NT2/D1 (cell line): ENCODE data around the gene WDR5.

Source experiments
- DNase-seq: peaks from one replicate; pipeline ENCODE4 v3.0.0-alpha.2; 2011; ENCODE audit warnings: low read depth, low spot score
- H3K27me3 ChIP-seq: 2 replicates; pipeline ENCODE4 v1.6.0; 2011; ENCODE audit warnings: mild to moderate bottlenecking; ENCODE audit not compliant: insufficient read length, insufficient read depth
- H3K36me3 ChIP-seq: 2 replicates; pipeline ENCODE4 v1.6.1; 2011; ENCODE audit warnings: mild to moderate bottlenecking, low read length, mixed read lengths; ENCODE audit not compliant: insufficient read depth, insufficient read length
- H3K4me1 ChIP-seq: 2 replicates; pipeline ENCODE4 v1.5.1; 2011; ENCODE audit not compliant: insufficient read depth, insufficient read length
- H3K4me3 ChIP-seq: 2 replicates; pipeline ENCODE4 v1.5.1; 2011; ENCODE audit warnings: low read depth; ENCODE audit not compliant: insufficient read length
- H3K9ac ChIP-seq: 2 replicates; pipeline ENCODE4 v1.6.0; 2011; ENCODE audit warnings: low read depth; ENCODE audit not compliant: insufficient read length
- H3K9me3 ChIP-seq: 2 replicates; pipeline ENCODE4 v1.5.1; 2011; ENCODE audit warnings: mild to moderate bottlenecking, low read length; ENCODE audit not compliant: insufficient read depth
- SUZ12 ChIP-seq: IDR thresholded peaks from 2 replicates; pipeline ENCODE4 v1.6.1; 2011; ENCODE audit not compliant: insufficient read length, insufficient read depth; ENCODE audit errors: extremely low read depth
- YY1 ChIP-seq: IDR thresholded peaks from 2 replicates; pipeline ENCODE4 v1.6.1; 2011; ENCODE audit not compliant: insufficient read length, insufficient read depth
- ZNF274 ChIP-seq: IDR thresholded peaks from 2 replicates; pipeline ENCODE4 v1.6.1; 2011; ENCODE audit warnings: mild to moderate bottlenecking, low read depth, low read length

The WDR5 gene

DNA sequence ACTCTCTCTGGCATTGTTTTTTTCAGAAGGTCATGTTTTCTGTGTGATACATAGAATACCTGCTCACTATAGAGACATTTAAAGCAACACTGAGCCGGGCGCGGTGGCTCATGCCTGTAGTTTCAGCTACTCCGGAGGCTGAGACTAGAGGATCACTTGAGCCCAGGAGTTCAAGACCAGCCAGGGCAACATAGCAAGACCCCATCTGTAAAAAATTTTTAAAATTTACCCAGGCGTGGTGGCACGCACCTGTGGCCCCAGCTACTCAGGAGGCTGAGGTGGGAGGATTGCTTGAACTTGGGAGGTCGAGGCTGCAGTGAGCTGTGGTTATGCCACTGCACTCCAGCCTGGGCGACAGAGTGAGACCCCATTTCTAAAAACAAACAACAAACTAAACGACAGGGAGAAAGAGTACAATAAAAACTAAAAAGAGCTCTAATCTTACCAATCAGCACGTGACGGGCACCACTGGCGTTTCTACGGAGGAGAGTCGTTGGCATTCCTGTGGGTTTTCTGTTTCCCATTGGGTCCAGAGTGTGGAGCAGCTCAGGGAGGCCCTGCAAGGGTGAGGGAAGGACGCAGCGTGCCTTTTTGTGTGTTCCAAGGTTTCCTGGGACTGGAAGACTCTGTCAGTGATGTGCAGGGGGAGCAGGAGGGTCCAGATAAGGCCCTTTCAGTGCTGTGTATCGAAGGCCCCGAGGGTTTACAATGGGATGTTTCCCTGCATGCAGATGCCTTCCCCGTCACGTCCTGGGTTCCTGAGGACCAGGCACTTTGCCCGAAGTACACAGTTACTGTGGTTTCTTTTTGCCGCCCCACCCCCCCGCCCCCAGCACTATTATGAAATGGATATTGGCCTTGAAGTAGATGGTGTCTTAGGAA, 35.7 kb downstream of the WDR5 start:
- no peak for TF ChIP-seq YY1
- TF ChIP-seq SUZ12: no peak
- no peak for TF ChIP-seq ZNF274
- H3K4me1 ChIP-seq: peaks cover 26% of the 10 kb centered on the region
- no peak for DNase-seq

DNA sequence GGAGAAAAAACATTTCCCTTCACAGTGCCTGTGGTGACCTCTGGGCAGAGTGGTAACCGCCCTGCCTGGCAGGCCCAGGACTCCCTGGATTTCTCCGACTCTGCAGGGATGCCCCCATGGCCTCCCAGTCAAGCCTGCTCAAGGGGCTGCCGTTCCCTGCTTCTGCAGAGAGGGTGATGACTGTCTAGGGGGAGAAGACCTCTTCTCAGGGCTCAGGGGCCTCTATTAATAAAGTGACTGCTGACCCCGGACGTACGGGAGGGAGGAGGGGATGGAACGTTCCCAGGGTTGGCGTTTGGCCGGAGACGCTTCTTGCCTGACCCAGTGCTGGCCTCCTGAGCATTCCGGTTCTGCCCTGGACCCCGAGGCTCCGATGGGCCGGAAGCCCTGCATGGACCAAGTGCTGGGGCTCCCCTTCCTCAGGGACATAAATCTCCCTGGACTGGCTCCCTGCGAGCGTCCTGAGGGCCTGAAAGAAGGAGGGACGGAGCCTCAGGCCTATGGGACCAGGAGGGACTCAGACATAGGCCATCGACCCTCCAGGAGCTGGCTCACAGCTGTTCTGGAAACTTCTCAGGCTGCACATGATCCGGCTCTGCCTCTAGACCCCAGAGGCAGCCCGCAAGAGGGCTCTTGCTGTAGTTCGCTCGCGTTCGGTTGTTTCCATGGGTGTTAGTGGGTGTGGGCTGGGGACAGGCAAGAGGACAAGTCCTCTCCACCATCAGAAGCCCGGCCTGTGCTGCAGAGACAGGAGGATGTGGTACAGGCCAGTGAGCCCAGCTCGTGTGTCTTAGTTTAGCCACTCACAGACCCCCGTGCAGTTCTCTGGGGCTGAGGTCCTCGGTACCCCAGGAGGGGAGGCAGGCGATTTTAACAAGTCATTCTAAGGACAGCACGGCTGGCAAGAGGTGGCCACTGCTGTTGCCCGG, 36.6 kb downstream of the WDR5 start:
- Histone ChIP-seq H3K4me1 (peaks cover 27% of the 10 kb centered on the region), H3K9me3 (peaks cover 13% of the 10 kb centered on the region; the same call in 1 of the 2 replicates), H3K4me3 (no peak overlapping the region), H3K27me3 (no peaks in the 10 kb centered on the region), H3K9ac (no peak overlapping the region), H3K36me3 (no peaks in the 10 kb centered on the region)
- DNase-seq: no peak
- TF ChIP-seq SUZ12 (no peak), ZNF274 (no peak), YY1 (no peak)

More for the DNA sequence above, 35.7 kb downstream of the WDR5 start:
- peaks cover 16% of the 10 kb centered on the region; the same call in 1 of the 2 replicates for H3K9me3 ChIP-seq
- no peaks in the 10 kb centered on the region for H3K27me3 ChIP-seq
- H3K4me3 ChIP-seq: no peak overlapping the region
- no peak overlapping the region for H3K9ac ChIP-seq
- H3K36me3 ChIP-seq: peaks cover 6% of the 10 kb centered on the region

DNA sequence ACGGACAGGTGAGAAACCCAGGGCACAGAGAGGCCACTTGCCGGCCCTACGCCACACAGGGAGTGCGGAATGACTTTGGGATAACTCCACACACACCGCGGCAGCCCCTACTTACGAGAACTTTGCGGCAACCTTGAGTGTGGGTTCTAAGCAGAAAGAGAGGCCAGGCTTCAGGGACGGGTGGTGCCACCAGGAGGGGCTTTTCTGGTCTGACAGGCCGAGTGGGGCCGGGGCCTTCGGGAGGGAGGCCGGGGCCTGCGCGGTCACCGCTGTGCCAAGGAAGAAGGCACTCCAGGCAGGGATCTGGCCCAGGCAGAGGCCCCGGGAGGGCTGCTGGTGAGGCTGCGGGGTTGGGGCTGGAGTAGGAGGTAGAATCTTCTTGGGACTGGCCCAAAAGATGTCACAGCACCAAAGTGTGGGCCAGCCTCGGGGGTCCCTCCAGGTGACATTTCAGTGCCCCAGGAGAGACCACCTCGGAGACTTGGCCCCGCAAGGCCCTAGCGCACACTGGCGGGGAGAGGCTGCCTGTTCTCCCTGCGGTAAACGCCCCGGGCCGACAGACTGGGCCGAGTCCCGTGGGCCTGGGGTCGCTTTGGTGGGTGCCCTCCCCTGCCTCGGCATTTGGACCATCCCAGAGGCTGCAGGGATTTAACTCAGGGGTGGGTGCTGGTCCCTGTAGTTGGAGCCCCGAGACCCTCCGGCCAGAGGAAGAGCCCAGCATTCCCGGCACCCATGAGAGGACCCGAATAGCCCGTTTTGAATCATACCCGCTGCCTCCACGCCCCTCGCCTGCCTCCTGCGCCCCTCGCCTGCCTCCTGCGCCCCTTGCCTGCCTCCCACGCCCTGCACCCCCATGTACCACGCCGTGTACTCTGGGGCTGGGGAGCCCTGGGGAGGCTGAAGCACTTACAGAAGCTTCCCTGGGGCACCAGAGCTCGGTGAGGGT, 37.5 kb downstream of the WDR5 start:
- Histone ChIP-seq H3K36me3 (no peaks in the 10 kb centered on the region), H3K27me3 (no peaks in the 10 kb centered on the region), H3K4me1 (peaks cover 28% of the 10 kb centered on the region), H3K9me3 (peaks cover 11% of the 10 kb centered on the region; the same call in 1 of the 2 replicates), H3K4me3 (no peak overlapping the region), H3K9ac (no peak overlapping the region)
- DNase-seq: no peak
- no peak for TF ChIP-seq SUZ12
- TF ChIP-seq ZNF274: no peak
- TF ChIP-seq YY1: no peak

DNA sequence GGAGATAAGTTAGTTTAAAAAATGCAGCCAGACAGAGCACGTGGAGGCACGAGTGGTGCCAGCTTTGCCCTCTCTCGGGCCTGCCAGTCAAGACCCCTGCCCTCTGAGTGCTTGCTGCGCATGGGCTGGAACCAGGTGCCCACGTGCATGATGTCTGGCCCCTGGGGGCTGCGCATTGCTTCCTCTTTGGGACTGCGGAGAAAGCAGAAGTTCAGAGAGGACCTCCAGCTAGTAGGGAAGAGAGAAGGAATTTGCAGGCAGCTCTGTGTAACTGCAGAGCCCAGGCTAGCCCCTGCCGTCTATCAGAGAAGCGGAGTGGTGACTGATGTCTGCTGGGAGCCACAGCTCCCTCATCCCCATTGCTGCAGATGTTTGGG, 38.2 kb downstream of the WDR5 start:
- Histone ChIP-seq H3K4me1 (peaks cover 33% of the 10 kb centered on the region), H3K9ac (no peak overlapping the region), H3K36me3 (no peaks in the 10 kb centered on the region), H3K9me3 (0 out of 2 replicates have a peak, but pooled peaks cover 5% of the 10 kb centered on the region), H3K4me3 (no peak overlapping the region), H3K27me3 (no peaks in the 10 kb centered on the region)
- DNase-seq: no peak
- TF ChIP-seq SUZ12 (no peak), ZNF274 (no peak)

DNA sequence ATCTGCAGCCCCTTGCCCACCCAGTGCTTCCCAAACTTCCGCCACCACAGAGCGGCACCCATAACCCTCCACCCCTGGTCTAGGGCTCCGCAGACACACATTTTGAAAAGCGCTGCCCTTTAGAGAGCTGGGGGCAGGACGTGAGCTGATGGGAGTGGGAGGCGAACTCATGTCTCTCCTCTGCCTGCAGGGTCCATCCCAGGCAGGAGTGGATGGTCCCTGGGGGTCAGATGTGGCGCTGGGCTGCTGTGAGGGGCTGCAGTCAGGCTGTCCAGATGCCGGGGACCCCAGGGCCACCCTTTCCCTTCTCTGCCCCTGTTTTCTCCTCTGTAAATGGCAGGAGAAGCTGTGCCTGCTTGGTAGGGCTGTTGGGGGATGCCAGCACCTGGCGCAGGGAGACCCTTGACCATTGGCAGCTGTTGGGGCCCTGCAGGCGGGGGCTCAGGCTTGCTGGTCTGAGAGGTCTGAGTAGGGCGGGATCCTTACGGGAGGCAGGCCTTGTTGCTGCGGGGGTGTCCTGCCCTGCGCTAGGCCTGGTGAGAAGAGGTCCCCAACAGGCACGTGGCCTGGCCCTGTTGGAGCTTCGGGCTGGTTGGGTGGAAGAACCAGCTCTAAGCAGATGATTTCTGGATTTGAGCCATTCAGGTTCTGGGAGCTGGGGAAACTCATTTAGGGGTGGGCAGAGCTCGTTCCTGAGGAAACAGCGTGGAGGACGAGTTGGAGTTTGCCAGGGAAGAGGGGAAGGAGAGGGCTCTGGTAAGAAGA, 38.8 kb downstream of the WDR5 start:
- no peak for TF ChIP-seq ZNF274
- TF ChIP-seq SUZ12: no peak
- DNase-seq: no peak
- no peaks in the 10 kb centered on the region for H3K36me3 ChIP-seq
- H3K27me3 ChIP-seq: no peaks in the 10 kb centered on the region
- H3K9me3 ChIP-seq: no peaks in the 10 kb centered on the region
- H3K9ac ChIP-seq: peak overlapping the region; percentile 44
- peaks cover 33% of the 10 kb centered on the region for H3K4me1 ChIP-seq
- H3K4me3 ChIP-seq: no peak overlapping the region

DNA sequence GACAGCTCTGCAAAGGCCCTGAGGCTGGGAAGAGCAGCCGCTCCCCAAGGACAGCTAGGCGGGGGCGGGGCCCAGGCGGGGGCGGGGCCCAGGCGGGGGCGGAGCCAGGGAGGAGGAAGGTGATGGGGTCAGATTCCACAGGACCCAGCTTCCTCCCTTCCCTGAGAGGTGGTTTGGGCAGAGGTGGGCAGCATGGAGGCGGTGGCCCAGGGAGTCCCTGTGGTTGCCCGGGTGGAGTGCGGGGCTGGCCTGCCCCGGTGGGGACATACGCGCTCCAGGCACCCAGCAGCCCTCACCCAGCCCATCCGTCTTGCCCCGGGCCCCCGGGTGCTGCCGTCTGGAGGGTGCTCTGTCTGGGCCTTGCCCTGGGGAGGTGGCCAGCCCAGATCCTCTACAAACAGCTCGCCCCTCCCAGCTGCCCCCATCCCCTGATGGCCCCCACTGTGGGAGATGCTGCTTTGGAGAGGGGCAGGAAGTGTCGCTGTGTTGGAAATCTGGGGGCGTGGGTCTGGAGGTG, 39.5 kb downstream of the WDR5 start:
- no peak for TF ChIP-seq SUZ12
- TF ChIP-seq YY1: no peak
- TF ChIP-seq ZNF274: no peak
- H3K27me3 ChIP-seq: no peaks in the 10 kb centered on the region
- no peaks in the 10 kb centered on the region for H3K9me3 ChIP-seq
- peak overlapping the region; percentile 61 for H3K9ac ChIP-seq
- DNase-seq: no peak
- no peak overlapping the region for H3K4me3 ChIP-seq
- H3K36me3 ChIP-seq: no peaks in the 10 kb centered on the region
- H3K4me1 ChIP-seq: peaks cover 33% of the 10 kb centered on the region
